ENCODE measurements around the gene TDO2. TPM values are rescaled to one million over a fixed set of nuclear protein-coding genes. Genes with fewer than 3 reads are reported as not detected.

TDO2 gene
- total RNA-seq, 1 donor from 2014 or later: not detected

- Mint-ChIP-seq H3K27me3 (ENCODE audit: unreplicated experiment) (no peaks in the 10 kb centered on the region), H3K36me3 (ENCODE audit: unreplicated experiment) (no peaks in the 10 kb centered on the region), H3K4me1 (ENCODE audit: unreplicated experiment) (peaks cover 2% of the 10 kb centered on the region), H3K27ac (ENCODE audit: unreplicated experiment) (no peak overlapping the region), H3K4me3 (ENCODE audit: unreplicated experiment) (no peak overlapping the region), H3K9me3 (ENCODE audit: unreplicated experiment) (no peaks in the 10 kb centered on the region)
- DNase-seq (ENCODE audit: extremely low spot score, unreplicated experiment): no peak
- TF ChIP-seq CTCF (IDR thresholded peaks at IDR 0.05): no peak
Observed at GRCh38 chr4:155941820-155942219, 38.3 kb downstream of the TDO2 start.

- TF ChIP-seq CTCF (IDR thresholded peaks at IDR 0.05): no peak
- no peak overlapping the region for H3K27ac Mint-ChIP-seq (ENCODE audit: unreplicated experiment)
- no peaks in the 10 kb centered on the region for H3K27me3 Mint-ChIP-seq (ENCODE audit: unreplicated experiment)
- peaks cover 2% of the 10 kb centered on the region for H3K4me1 Mint-ChIP-seq (ENCODE audit: unreplicated experiment)
- no peaks in the 10 kb centered on the region for H3K9me3 Mint-ChIP-seq (ENCODE audit: unreplicated experiment)
- no peak overlapping the region for H3K4me3 Mint-ChIP-seq (ENCODE audit: unreplicated experiment)
- DNase-seq (ENCODE audit: extremely low spot score, unreplicated experiment): no peak
- no peaks in the 10 kb centered on the region for H3K36me3 Mint-ChIP-seq (ENCODE audit: unreplicated experiment)
Observed at GRCh38 chr4:155943605-155944291, 40.3 kb downstream of the TDO2 start.

- TF ChIP-seq CTCF (IDR thresholded peaks at IDR 0.05): no peak
- H3K4me3 Mint-ChIP-seq (ENCODE audit: unreplicated experiment): no peak overlapping the region
- no peaks in the 10 kb centered on the region for H3K27me3 Mint-ChIP-seq (ENCODE audit: unreplicated experiment)
- no peak for DNase-seq (ENCODE audit: extremely low spot score, unreplicated experiment)
- H3K36me3 Mint-ChIP-seq (ENCODE audit: unreplicated experiment): no peaks in the 10 kb centered on the region
- no peak overlapping the region for H3K27ac Mint-ChIP-seq (ENCODE audit: unreplicated experiment)
- no peaks in the 10 kb centered on the region for H3K9me3 Mint-ChIP-seq (ENCODE audit: unreplicated experiment)
- H3K4me1 Mint-ChIP-seq (ENCODE audit: unreplicated experiment): peaks cover 2% of the 10 kb centered on the region
Observed at GRCh38 chr4:155944516-155944915, 41.0 kb downstream of the TDO2 start.

- H3K4me3 Mint-ChIP-seq (ENCODE audit: unreplicated experiment): no peak overlapping the region
- DNase-seq (ENCODE audit: extremely low spot score, unreplicated experiment): no peak
- H3K4me1 Mint-ChIP-seq (ENCODE audit: unreplicated experiment): peaks cover 2% of the 10 kb centered on the region
- H3K27me3 Mint-ChIP-seq (ENCODE audit: unreplicated experiment): no peaks in the 10 kb centered on the region
- H3K36me3 Mint-ChIP-seq (ENCODE audit: unreplicated experiment): no peaks in the 10 kb centered on the region
- no peak overlapping the region for H3K27ac Mint-ChIP-seq (ENCODE audit: unreplicated experiment)
- no peak for TF ChIP-seq CTCF (IDR thresholded peaks at IDR 0.05)
- H3K9me3 Mint-ChIP-seq (ENCODE audit: unreplicated experiment): no peaks in the 10 kb centered on the region
Observed at GRCh38 chr4:155946486-155946885, 43.0 kb downstream of the TDO2 start.

GRCh38 chr4:155948541-155948940 is 45.0 kb downstream of the TDO2 start:
- Mint-ChIP-seq H3K9me3 (ENCODE audit: unreplicated experiment) (no peaks in the 10 kb centered on the region), H3K4me3 (ENCODE audit: unreplicated experiment) (no peak overlapping the region), H3K27ac (ENCODE audit: unreplicated experiment) (no peak overlapping the region), H3K27me3 (ENCODE audit: unreplicated experiment) (no peaks in the 10 kb centered on the region), H3K36me3 (ENCODE audit: unreplicated experiment) (no peaks in the 10 kb centered on the region), H3K4me1 (ENCODE audit: unreplicated experiment) (peaks cover 6% of the 10 kb centered on the region)
- no peak for TF ChIP-seq CTCF (IDR thresholded peaks at IDR 0.05)
- no peak for DNase-seq (ENCODE audit: extremely low spot score, unreplicated experiment)
